Left lobe of liver (tissue), 2 donors: ENCODE data around the gene INO80C. TPM values are rescaled to one million over a fixed set of nuclear protein-coding genes. Genes with fewer than 3 reads are reported as not detected.

Experiments
- ATAC-seq: fragments of 200-7000 bp; cut with Tn5 transposase; one replicate; pipeline ENCODE4 v1.9.1; 2020; ENCODE audit warnings: mild to moderate bottlenecking, moderate library complexity
- DNase-seq: peaks from one replicate; pipeline ENCODE4 v3.0.0-alpha.2; 2020; ENCODE audit warnings: low spot score
- total RNA-seq: library from RNA; stranded (reverse); gene quantifications from one replicate; pipeline ENCODE4 v1.2.1, GENCODE V29; 2021
- donor health status: DM: no; HTN: no; CAD: no; lungs with moderate emphysema.
- donor health status: DM: no; HTN: yes; CAD: no.

Gene INO80C, protein sequence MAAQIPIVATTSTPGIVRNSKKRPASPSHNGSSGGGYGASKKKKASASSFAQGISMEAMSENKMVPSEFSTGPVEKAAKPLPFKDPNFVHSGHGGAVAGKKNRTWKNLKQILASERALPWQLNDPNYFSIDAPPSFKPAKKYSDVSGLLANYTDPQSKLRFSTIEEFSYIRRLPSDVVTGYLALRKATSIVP
- total RNA-seq: 9.5 TPM

DNA sequence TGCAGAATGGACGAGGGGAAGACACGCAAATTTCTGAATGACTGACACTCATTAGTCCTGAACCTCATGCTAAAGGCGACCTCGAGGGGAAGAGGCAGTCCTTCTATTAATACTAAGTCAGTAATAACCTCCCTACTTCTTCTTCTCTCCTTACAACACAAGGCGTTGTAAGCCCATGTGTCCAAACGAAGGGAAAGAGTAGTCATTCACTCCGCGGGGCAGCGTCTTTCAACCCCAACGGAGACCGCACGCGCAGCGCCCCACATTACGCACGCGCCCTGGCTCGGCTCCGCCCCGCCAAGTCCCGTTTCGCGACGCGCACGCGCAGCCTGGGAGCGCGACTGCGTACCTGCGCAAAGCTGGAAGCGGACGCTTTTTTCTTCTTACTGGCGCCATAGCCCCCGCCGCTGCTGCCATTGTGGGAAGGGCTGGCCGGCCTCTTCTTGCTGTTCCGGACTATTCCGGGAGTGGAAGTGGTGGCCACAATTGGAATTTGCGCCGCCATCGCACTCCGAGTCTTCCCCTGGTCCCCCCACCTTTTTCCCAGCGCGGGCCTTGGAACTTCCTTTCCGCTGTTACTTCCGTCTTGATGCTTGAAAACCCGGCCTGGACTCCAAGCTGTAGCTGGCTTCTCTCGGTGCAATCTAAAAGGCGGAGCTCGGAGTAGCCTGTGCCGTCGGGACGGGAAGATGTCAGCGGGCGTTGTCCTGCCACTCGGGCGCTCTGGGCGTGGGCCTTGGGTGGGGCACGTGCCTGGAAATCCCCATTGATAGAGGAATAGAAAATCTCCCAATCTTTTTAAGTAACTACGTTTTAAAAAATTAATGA is at the start of gene INO80C:
Gene INO80C (minus strand): TSS at position 591 of the 828 bp plus-strand sequence. CDS start 86 bp downstream, at position 505.
- DNase-seq (peak; percentile 95), ATAC-seq (peak; percentile 96)

DNA sequence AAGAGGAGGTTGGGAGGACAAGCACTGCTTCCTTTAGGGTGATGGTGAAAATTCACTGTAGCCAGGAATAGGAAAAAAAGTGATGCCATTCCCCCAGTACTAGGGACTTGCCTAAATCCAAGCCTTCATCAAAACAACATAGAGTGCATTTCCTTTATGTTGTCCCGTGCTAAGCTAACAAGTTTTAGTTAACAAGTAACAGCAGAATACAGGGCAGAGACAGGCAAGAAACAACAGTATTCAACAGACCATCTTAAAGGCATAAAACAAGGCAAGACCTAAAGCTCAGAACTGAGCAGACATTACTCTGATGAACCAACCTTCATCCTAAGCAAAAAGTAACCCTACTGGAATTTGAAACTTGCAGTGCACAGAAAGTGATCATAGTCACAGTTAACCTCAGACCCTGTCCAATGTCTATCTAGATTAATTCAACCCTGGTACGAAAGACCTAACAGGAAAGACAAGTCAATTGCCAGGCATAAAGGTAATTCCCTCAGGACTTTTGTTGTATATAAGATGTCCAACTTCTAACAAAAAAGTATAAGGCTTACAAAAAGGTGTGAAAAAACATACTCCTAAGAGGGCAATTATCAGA is 49.3 kb upstream of the INO80C start:
- ATAC-seq: no peak

DNA sequence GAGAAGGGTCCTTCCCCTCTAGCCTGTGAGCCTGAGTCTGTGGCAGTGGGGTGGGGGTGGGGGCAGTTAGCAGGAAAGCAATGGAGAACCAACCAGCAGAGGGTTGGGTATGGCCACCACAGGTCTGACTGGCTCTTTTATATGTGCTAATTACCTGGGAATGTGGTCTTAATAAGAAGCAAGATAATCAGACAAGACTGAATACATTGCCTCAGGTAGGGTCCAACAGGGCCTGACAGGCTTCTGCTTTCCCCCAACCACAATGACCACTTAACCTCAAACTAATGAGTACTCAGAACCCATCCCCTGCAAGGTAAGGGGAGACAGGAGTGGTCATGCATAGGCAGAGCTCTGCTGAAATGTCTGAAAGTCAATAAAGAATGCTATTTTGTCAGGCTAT is 44.6 kb upstream of the INO80C start:
- ATAC-seq (no peak), DNase-seq (no peak)

More for the DNA sequence above, 49.3 kb upstream of the INO80C start:
- DNase-seq: no peak

DNA sequence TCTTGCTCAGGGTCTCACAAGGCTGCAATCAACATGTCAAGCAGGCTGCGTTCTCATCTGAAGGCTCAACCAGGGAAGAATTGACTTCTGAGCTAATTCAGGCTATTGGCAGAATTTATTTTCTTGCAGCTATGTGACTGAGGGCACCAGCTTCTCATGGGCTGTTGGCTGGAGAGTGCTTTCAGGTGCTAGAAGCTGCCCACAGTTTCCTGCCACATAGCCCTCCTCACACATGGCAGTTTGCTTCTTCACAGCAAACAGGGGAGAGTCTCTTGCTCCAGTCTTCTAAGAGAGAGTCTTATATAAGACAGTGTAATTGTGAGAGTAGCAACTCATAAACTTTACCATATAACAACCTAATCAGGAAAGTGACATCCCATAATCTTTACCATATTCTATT is 37.5 kb upstream of the INO80C start:
- DNase-seq (no peak), ATAC-seq (no peak)

DNA sequence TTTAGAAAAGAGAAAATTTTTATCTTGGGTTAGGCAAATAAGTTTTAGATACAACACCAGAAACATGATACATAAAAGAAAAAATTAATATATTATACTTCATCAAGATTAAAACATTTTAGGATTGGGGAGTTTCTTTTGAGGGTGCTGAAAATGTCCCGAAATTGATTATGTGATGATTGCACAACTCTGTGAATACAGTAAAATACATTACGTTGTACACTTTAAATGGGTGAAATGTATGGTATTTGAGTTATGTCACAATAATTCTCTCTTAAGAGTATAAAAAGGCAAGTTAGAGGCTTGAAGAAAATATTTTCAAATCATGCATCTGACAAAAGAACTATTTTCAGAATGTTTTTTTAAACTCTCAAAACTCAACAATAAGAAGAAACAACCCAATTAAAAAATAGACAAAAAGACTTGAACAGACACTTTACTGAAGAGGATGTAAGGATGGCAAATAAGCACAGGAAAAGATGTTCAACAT is 36.2 kb upstream of the INO80C start:
- no peak for ATAC-seq
- no peak for DNase-seq

DNA sequence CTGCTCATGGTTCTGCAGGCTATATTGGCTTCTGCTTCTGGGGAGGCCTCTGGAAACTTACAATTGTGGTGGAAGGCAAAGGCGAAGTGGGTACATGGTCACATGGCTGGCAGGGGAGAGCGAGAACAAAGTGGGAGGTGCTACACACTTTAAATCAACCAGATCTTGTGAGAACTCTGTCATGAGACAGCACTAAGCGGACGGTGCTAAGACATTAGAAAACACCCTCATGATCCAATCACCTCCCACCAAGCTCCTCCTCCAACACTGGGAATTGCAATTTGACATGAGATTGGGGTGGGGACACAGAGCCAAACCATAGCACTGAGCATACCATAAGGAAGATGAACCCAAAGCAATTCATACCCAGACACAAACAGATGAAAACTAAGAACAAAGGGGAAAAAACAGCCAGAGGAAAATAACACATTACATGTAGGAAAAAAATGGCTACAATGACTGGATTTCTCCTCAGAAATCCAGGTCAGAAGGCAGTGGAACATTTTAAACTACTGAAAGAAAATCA is 31.1 kb upstream of the INO80C start:
- ATAC-seq (no peak), DNase-seq (no peak)

DNA sequence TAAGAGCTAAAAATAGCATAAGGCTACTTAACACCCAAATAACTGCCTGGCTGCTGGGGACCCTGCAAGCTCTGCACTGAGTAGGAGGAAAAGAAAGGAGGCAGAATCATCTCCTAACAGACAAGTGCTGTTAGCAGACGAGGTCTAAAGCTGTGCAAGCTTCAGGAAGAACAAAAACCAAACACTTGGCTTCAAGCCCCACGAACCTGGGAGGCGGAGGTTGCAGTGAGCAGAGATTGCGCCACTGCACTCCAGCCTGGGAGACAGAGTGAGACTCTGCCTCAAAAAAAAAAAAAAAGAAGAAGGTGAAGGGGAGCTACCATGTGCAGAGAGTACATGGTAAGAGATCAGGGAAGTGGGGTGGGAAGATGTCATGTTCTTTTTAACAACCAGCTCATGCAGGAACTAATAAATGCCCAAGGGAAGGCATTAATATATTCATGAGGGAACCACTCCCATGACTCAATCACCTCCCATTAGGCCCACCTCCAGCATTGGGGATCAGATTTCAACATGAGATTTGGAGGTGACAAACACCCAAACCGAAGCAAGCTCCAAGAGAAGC is 28.8 kb upstream of the INO80C start:
- peak; percentile 64 for DNase-seq
- ATAC-seq: peak; percentile 85

DNA sequence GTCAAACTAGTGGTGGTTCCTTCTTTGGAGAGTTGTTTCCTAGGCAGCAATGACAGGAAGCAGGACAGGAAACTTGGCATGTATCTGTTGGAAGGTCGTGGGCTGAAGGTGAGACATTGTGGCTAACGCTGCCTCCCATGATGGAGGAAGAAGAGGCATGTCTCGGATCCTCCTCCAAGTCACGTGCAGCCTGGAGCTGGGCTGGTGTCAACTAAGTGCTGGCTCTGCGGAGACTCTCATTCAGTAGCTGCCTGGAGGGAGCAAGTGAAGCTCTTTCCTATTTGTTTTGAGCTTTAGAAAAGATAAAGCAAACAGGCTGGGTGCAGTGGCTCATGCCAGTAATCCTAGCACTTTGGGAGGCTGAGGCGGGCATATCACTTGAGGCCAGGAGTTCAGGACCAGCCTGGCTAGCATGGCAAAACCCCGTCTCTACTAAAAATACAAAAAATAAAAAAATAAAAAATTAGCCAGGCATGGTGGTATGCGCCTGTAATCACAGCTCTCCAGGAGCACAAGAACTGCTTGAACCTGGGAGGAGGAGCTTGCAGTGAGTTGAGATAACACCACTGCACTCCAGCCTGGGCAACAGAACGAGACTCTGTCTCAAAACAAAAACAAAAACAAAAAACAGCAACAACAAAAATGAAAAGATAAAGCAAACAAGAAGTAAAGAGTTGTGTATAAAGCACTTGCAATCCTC is 28.2 kb upstream of the INO80C start:
- DNase-seq (no peak), ATAC-seq (peak; percentile 56)

DNA sequence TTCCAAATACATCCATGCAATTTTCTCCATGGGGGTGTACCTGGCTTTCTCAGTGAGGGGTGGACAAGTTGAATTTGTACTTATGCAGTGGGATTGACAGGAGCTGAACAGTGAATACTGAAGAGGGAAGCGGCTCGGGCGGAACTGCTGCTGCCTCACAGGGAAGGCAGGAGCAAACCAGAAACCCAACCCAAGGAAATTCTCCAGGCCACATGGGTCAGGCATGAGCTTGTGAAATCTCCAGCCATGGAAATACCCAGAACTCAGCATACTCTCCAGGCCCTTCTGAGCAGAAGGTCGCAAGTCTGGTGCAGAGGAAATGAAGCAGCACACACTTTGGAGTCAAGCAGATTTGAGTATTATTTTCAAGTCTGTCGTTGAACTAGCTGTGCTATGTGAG is 26.5 kb upstream of the INO80C start:
- ATAC-seq (peak; percentile 38), DNase-seq (no peak)

DNA sequence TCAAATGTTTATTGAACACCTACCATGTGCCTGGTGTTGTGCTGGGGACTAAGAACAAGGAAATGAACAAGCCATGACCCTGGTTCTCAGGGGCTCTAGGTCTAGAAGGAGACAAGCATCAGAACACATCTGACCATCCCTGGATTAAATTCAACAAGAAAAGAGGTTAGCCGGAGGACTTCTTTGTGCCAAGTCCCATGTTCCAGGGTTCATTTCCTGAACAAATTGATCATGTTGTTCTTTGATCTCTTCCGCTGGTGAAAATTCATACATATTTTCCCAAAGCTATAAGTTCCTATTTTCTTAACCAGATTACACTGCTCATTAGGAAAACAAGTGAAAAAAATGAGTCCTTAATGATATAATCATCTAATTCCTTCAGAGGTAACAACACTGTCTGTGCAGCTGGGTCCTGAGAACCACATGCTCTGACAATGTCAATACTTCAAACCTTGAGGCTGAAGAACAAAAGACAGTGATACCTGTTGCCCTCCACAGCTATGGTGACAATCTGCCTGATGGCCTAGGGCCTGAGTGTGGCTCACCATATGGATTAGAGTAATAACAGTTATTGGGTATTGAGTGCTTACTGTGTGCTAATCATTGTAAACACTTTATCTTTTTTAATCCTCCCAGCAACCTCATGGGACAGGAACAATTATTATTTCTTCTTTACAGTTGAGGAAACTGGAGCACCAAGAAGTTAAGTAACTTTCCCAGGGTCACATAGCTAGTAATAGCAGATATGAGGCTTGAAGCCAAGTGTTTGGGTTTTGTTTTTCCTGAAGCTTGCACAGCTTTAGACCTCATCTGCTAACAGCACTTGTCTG is 24.6 kb upstream of the INO80C start:
- DNase-seq (no peak), ATAC-seq (no peak)

DNA sequence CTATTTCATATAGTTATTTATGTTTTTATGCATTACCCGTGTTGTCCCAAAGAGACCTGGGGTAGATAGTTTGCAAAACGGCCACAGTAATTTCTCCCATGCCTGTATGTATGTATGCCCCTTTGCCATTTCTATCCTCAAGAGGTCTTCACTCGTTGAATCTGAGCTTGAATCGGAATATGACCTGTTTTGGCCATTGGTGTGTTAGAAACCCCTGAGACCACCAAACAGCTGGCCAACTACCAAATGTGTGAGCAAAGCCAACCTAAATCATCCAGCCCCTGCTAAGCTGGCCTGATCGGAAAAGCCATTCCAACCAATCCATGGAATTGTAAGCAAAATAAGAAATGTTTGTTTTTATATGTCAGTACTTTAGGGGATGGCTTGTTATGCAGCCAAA is 23.4 kb upstream of the INO80C start:
- no peak for DNase-seq
- no peak for ATAC-seq

DNA sequence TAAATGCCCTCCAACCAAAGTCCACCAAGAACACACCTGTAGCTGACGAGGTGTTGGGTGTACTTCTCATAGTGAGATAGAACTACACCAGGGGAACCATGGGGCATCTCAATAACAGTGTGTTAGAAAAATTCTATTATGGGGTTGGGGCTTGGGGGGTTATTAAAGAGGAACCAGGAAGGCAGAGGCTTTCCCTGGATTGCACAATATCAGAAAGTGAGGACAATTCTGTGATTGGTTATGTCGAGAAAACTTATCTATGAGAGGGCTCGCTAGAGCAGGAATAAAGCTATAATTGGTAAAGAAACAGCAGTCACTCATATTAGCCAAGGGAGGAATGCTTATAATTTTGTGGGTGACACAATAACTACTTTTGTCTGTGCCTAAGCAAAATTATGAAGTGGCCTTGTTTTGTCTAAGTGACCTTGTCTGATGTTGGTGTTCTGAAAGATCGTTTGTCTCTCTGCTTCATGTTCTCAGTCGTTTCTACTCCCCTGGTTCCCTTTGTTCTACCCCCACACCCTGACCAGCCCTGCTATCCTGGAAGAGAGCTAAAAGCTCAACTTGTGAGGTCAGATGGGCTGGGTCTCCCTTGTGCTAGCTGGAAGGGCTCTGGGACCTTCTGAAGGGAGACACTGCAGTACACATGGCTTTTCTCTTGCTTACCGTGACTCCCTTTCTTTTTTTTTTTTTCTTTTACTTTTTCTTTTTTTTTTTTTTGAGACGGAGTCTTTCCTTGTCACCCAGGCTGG is 21.6 kb upstream of the INO80C start:
- ATAC-seq: no peak
- no peak for DNase-seq

DNA sequence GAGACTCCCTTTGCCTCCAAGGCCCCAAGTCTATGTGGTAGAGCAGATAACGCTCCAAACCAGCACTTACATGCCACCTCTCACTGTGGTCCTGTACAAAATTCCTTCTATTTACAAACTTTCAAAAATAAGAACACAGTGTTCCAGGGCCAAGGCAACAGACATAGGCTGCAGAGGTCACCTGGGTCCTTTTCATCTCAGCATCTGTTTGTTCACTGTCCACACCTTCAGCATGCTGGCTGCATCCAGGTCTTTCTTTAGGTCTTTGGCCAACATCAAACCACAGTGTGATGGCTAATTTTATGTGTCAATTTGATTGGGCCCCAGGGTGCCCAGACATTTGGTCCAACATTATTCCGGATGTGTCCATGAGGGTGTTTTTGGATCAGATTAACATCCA is 20.0 kb upstream of the INO80C start:
- ATAC-seq: no peak
- DNase-seq: no peak

DNA sequence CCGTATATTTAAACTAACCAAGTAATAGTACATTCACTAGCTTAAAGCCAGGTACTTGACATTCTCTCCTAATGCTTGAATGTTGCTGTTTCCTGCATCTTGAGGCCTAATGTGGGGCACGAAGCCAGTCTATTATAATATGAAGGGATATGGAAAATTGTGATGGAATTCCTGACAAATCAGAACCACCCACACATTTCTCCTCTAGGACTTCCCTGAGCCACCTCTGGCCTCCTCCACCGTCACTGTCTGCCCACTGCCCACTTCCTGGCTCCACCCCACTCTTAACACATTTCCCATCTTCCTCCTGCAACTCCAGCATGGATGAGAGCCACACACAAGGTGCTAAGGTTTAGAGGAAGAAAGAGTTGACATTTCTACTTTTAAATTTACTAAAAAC is 19.0 kb upstream of the INO80C start:
- ATAC-seq (no peak), DNase-seq (no peak)

DNA sequence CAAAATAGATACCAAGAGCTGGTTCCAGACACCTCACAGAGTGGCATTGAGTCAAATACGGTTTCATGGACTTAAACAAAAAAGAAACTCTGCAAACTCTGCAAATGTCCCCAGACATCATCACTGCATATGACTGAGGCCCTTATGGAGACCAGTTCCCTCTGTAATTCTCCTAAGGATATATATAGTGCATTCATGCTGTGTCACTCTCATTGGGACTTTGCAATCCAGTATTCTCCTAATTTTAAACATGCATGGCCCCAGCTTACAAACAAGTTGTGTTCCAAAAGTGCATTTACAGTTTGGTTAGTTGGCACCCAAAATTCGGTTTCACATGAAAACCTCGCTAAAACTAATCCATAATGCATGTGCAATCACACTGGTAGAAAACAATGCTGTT is 18.6 kb upstream of the INO80C start:
- DNase-seq (no peak), ATAC-seq (no peak)

DNA sequence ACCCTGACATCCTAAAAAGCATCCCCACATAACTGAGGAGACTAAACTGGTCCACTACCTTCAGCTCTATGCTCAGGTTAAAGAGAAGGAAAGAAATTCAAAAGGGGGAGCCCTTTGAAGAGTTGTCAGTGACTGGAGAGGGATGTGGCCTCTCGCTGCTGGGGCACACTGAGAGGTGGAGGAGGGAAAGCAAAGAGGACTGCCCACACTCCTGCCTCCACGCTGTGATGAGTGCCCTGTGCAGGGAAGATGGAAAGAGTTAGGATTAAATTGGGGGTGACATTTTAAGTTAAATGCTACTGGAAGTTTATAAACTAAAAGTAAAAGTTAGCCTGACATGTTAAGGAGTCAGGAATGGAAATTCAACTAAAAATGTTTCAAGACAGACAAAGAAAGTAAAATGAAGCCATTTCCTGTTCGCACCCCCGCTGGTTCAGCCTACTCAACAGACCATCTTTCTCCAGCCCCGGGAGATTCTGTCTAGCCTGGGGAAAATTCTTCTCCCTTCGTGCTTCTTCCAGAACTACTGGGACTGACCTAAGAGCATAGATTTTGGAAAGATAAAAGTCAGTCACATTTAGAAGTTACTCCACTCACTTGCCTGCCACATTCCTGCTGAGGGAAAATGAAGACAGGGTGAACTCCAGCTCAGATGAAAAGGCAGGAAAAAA is 17.8 kb upstream of the INO80C start:
- DNase-seq (no peak), ATAC-seq (no peak)

DNA sequence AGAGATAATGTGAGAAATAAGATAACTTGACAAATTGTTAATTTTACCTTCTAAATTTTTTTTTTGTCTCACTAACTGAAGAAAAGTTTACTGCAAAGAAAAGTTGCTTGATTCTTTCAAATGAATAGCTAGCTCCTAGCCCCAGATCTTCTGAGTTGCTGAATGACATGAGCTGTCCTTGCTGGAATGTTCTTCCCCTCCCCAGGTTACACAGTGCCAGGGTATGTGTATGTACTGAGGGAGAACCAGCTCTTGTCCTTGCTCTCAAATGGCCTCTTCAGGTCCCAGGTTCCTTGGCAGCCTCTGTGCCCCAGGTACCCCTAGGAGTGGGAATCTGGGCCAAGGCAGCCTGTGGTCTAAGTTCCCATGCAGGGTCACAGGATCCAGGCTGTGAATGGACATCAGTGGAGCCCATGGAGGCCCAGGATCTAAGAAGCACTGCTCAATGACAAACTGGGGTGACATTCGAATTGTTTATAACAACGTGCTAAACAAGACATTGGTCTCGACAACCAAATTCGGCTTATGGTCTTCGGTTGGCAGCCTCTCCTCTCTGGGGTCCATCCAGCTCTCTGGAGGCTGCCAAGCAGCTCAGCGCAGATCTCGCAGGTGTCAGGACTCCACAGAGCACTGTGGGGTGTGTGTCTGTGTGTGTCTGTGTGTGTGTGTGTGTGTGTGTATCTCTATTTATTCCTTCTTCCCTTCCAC is 17.1 kb upstream of the INO80C start:
- ATAC-seq: no peak
- no peak for DNase-seq

DNA sequence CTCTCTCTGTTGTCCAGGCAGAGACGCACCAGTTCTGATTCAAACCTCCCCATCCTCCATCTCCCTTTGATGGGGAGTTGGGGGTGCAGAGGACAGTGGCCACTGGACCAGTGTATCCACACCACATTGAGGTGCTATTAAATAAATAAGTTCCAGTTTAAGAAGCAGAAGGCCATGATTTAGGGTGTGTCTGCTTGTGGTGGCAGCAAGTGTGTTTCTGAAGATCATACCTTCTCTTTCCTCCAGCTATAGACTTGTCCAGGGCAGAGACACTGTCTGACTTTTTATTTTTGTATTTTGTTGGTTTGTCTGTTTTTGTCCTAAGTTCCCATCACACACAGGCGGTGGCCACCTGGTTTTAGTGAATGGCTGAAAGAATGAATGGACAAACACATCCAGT is 16.5 kb upstream of the INO80C start:
- DNase-seq: no peak
- ATAC-seq: no peak
